K562 (cell line): ENCODE measurements around the gene CDS1. TPM values are rescaled to one million over a fixed set of nuclear protein-coding genes. Genes with fewer than 3 reads are reported as not detected.

Experiments
- ATAC-seq: fragments of 200-7000 bp; cut with Tn5 transposase; 3 replicates; pipeline ENCODE4 v1.9.1; 2020; ENCODE audit warnings: moderate library complexity
- BruUV-seq: library from RNA; stranded (reverse); fragments of 400-500 nt; replicated peaks from 2 replicates; lab custom pipeline; 2021; lab: Mats Ljungman, UMichigan
- CTCF ChIA-PET: fragments of 300-600 bp; formaldehyde crosslinking; extraction: SDS; loops from one replicate; lab custom pipeline; 2021; ENCODE audit warnings: low intra/inter-chr PET ratio; lab: Yijun Ruan, JAX
- POLR2A ChIA-PET: fragments of 300-600, 350-650 bp; sonication (Branson Sonifier 250); formaldehyde crosslinking; extraction: SDS; loops from one replicate; lab custom pipeline; 2021; ENCODE audit warnings: antibody characterized with exemption, inconsistent platforms; lab: Yijun Ruan, JAX
- DNase-seq, 4 experiments: peaks; one replicate each; pipeline versions ENCODE4 v3.0.0 to v3.0.0-alpha.2; 2011 to 2018; ENCODE audit warnings: low spot score in 3 of 4, mixed read lengths in 3 of 4; ENCODE audit errors: extremely low read depth in 1 of 4
- FAIRE-seq: peaks from 2 replicates; lab custom pipeline; 2011; peaks lifted over from hg19 to GRCh38; lab: Jason Lieb, UNC
- H2AFZ ChIP-seq: 2 replicates; pipeline ENCODE4 v1.6.0; 2011; ENCODE audit warnings: low read depth, low read length, control low read depth, inconsistent platforms
- H3K27ac ChIP-seq: fragments of 200-600 bp; 3 replicates; pipeline ENCODE4 v1.8.0; 2011; ENCODE audit warnings: low read depth, mild to moderate bottlenecking, control low read depth, inconsistent platforms, low read length, moderate library complexity, mixed read lengths; ENCODE audit errors: extremely low read depth
- H3K27me3 ChIP-seq, 2 experiments: fragments of 300-600 bp in 1 of 2; 2 replicates in 1 of 2; 3 replicates in 1 of 2; pipeline versions ENCODE4 v1.6.0 to v1.8.0; 2011; ENCODE audit warnings: inconsistent platforms in 2 of 2, low read length in 2 of 2, mild to moderate bottlenecking in 1 of 2, mixed read lengths in 1 of 2, moderate library complexity in 1 of 2; ENCODE audit not compliant: control insufficient read depth in 2 of 2, insufficient read depth in 2 of 2
- H3K36me3 ChIP-seq: fragments of 300-600 bp; 3 replicates; pipeline ENCODE4 v1.8.0; 2011; ENCODE audit warnings: mild to moderate bottlenecking, low read length, inconsistent platforms; ENCODE audit not compliant: control insufficient read depth, insufficient read depth
- H3K4me1 ChIP-seq, 2 experiments: fragments of 200-600 bp in 1 of 2; replicated peaks in 1 of 2; 2 replicates in 1 of 2; 3 replicates in 1 of 2; pipeline versions ENCODE4 v1.5.1 to v1.8.0; 2011; ENCODE audit warnings: inconsistent platforms in 2 of 2, low read length in 2 of 2, mild to moderate bottlenecking in 1 of 2, mixed read lengths in 1 of 2, moderate library complexity in 1 of 2; ENCODE audit not compliant: control insufficient read depth in 2 of 2, insufficient read depth in 2 of 2
- H3K4me2 ChIP-seq: 2 replicates; pipeline ENCODE4 v1.6.1; 2011; ENCODE audit warnings: low read length, control low read depth, inconsistent platforms, mixed read lengths; ENCODE audit not compliant: insufficient read depth
- H3K4me3 ChIP-seq: fragments of 200-600 bp; sonication (generic), shearing (Covaris generic); 2 replicates; pipeline ENCODE4 v1.5.1; 2016; ENCODE audit warnings: control low read depth, inconsistent platforms
- H3K79me2 ChIP-seq: fragments of 200-600 bp; 3 replicates; pipeline ENCODE4 v1.8.0; 2011; ENCODE audit warnings: low read length, inconsistent platforms; ENCODE audit not compliant: control insufficient read depth, insufficient read depth
- H3K9ac ChIP-seq, 2 experiments: 2 replicates each; pipeline versions ENCODE4 v1.6.0 to v1.6.1; 2011; ENCODE audit warnings: low read depth in 2 of 2, low read length in 2 of 2, control low read depth in 1 of 2, inconsistent platforms in 1 of 2, mild to moderate bottlenecking in 1 of 2, mixed read lengths in 1 of 2; ENCODE audit not compliant: insufficient read depth in 1 of 2
- H3K9me1 ChIP-seq: one replicate; pipeline ENCODE4 v1.6.0; 2011; ENCODE audit warnings: inconsistent platforms, mild to moderate bottlenecking, low read length, moderate library complexity; ENCODE audit not compliant: control insufficient read depth, insufficient read depth
- H3K9me3 ChIP-seq: replicated peaks from 2 replicates; pipeline ENCODE4 v1.5.1; 2011; ENCODE audit warnings: low read depth, low read length, inconsistent platforms; ENCODE audit not compliant: control insufficient read depth, insufficient read depth
- H4K20me1 ChIP-seq: replicated peaks from 2 replicates; pipeline ENCODE4 v1.6.1; 2011; ENCODE audit warnings: low read length, inconsistent platforms, mixed read lengths; ENCODE audit not compliant: control insufficient read depth, insufficient read depth
- E2F3 ChIP-seq: fragments of 250-450 bp; sonication (Bioruptor Pico); IDR thresholded peaks from 2 replicates; pipeline ENCODE4 v1.4.0; 2020; ENCODE audit warnings: mild to moderate bottlenecking
- ZBED1 ChIP-seq: IDR thresholded peaks from 2 replicates; pipeline ENCODE4 v1.6.1; 2014
- WGBS: fragments of 100-300 bp; shearing (Covaris generic); methylation state at CpG from one replicate; pipeline ENCODE4 v1.1.6; 2016; ENCODE audit warnings: low coverage, mixed read lengths; ENCODE audit not compliant: insufficient coverage; ENCODE audit errors: missing lambda C conversion rate; 5-methylcytosine and 5-hydroxymethylcytosine counted together
- in situ Hi-C: fragments of 300-500 bp; cut with MboI; formaldehyde crosslinking; loops from 4 replicates; pipeline ENCODE4 v1.15.0; 2018; ENCODE audit warnings: inconsistent platforms, mixed read lengths
- intact Hi-C: fragments of 100-400 bp; cut with micrococcal nuclease; formaldehyde crosslinking; loops from 2 replicates; pipeline ENCODE4 v1.14.2; 2022
- polyA plus RNA-seq, 8 experiments: library from polyadenylated mRNA; depleted of rRNA in 4 of 8; stranded (reverse) in 5 of 8; unstranded in 3 of 8; fragments of >200 nt; fragmentation: Nextera tagmentation in 2 of 8; fragmentation: Illumina TruSeq in 1 of 8; extraction: Ambion mirVana in 2 of 8; extraction: Trizol in 1 of 8; gene quantifications; 2 replicates each; pipeline versions ENCODE4 v1.2.1 to v1.2.3, GENCODE V29; 2011 to 2014; ENCODE audit warnings: inconsistent platforms in 1 of 8, missing spikeins in 1 of 8
- total RNA-seq, 7 experiments: library from RNA; depleted of rRNA in 6 of 7; stranded (reverse); fragments of >200 nt in 6 of 7; fragmentation: Illumina TruSeq in 2 of 7; extraction: Trizol in 2 of 7; gene quantifications; 2 replicates each; pipeline versions ENCODE4 v1.2.1 to v1.2.3, GENCODE V29; 2011 to 2021; ENCODE audit warnings: low replicate concordance in 1 of 7
- TF ChIP-seq, protein P1 (sequence below), 2 experiments: fragments of 450-650 bp; IDR thresholded peaks; 2 replicates each; pipeline ENCODE4 v1.6.1; 2018; ENCODE audit warnings: mild to moderate bottlenecking in 2 of 2, low read depth in 1 of 2; ENCODE audit not compliant: partially characterized antibody in 2 of 2
- TF ChIP-seq, protein P2 (sequence below): fragments of 150-350 bp; IDR thresholded peaks from 2 replicates; pipeline ENCODE4 v1.6.1; 2014; ENCODE audit warnings: low read depth, mild to moderate bottlenecking, low read length, borderline replicate concordance

CDS1 gene
- total and polyA plus RNA-seq, 9 of the 15 experiments (the other 6 are each of a cell fraction or from before 2014, with no cell fraction given) = 0.04 to 0.42 (median 0.15) TPM

DNA sequence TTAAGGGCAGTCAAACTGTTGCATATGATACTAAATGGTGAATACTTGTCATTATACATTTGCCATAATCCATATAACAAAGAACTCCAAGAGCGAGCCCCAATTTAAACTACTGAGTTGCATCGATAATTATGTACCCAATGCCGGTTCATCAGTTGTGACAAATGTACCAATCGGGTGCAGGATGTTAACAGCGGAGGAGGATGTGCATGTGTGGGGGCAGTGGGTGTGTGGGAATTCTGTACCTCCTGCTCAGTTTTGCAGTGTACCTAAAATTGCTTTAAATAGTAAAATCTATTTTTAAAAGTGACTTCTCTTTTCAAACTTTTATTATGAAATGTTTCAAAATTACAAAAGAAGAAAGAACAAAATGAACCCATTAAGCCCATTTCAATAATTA is 20.8 kb upstream of the CDS1 start:
- Histone ChIP-seq H3K9me3 (no peaks in the 10 kb centered on the region), H3K36me3 (no peaks in the 10 kb centered on the region), H3K27ac (no peak overlapping the region), H3K9ac (no peak overlapping the region), H4K20me1 (no peaks in the 10 kb centered on the region), H3K4me1 (no peaks in the 10 kb centered on the region), H3K4me3 (no peak overlapping the region), H3K27me3 (no peaks in the 10 kb centered on the region; a peak in 2 of 5 replicates), H3K4me2 (no peak overlapping the region), H2AFZ (no peak overlapping the region), H3K79me2 (no peaks in the 10 kb centered on the region), H3K9me1 (no peaks in the 10 kb centered on the region)
- no TSS peak for BruUV-seq
- ChIA-PET POLR2A (no interaction called here), CTCF (no interaction called here)
- ATAC-seq = no peak
- FAIRE-seq = no peak
- TF ChIP-seq, protein P1, sequence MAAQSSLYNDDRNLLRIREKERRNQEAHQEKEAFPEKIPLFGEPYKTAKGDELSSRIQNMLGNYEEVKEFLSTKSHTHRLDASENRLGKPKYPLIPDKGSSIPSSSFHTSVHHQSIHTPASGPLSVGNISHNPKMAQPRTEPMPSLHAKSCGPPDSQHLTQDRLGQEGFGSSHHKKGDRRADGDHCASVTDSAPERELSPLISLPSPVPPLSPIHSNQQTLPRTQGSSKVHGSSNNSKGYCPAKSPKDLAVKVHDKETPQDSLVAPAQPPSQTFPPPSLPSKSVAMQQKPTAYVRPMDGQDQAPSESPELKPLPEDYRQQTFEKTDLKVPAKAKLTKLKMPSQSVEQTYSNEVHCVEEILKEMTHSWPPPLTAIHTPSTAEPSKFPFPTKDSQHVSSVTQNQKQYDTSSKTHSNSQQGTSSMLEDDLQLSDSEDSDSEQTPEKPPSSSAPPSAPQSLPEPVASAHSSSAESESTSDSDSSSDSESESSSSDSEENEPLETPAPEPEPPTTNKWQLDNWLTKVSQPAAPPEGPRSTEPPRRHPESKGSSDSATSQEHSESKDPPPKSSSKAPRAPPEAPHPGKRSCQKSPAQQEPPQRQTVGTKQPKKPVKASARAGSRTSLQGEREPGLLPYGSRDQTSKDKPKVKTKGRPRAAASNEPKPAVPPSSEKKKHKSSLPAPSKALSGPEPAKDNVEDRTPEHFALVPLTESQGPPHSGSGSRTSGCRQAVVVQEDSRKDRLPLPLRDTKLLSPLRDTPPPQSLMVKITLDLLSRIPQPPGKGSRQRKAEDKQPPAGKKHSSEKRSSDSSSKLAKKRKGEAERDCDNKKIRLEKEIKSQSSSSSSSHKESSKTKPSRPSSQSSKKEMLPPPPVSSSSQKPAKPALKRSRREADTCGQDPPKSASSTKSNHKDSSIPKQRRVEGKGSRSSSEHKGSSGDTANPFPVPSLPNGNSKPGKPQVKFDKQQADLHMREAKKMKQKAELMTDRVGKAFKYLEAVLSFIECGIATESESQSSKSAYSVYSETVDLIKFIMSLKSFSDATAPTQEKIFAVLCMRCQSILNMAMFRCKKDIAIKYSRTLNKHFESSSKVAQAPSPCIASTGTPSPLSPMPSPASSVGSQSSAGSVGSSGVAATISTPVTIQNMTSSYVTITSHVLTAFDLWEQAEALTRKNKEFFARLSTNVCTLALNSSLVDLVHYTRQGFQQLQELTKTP (IDR thresholded peaks at IDR 0.05; ENCODE audit: low read depth in 1 of 2, partially characterized antibody in 2 of 2) = no peak
- TF ChIP-seq, protein P2, sequence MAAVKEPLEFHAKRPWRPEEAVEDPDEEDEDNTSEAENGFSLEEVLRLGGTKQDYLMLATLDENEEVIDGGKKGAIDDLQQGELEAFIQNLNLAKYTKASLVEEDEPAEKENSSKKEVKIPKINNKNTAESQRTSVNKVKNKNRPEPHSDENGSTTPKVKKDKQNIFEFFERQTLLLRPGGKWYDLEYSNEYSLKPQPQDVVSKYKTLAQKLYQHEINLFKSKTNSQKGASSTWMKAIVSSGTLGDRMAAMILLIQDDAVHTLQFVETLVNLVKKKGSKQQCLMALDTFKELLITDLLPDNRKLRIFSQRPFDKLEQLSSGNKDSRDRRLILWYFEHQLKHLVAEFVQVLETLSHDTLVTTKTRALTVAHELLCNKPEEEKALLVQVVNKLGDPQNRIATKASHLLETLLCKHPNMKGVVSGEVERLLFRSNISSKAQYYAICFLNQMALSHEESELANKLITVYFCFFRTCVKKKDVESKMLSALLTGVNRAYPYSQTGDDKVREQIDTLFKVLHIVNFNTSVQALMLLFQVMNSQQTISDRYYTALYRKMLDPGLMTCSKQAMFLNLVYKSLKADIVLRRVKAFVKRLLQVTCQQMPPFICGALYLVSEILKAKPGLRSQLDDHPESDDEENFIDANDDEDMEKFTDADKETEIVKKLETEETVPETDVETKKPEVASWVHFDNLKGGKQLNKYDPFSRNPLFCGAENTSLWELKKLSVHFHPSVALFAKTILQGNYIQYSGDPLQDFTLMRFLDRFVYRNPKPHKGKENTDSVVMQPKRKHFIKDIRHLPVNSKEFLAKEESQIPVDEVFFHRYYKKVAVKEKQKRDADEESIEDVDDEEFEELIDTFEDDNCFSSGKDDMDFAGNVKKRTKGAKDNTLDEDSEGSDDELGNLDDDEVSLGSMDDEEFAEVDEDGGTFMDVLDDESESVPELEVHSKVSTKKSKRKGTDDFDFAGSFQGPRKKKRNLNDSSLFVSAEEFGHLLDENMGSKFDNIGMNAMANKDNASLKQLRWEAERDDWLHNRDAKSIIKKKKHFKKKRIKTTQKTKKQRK = no peak
- TF ChIP-seq E2F3 (CRISPR knock-in tag) = no peak
- no peak for TF ChIP-seq ZBED1
- in situ Hi-C loops (no loop called here), intact Hi-C loops (no loop called here)
- no peak for DNase-seq
- 1% methylated on average over 5 of the region's 5 CpGs for WGBS
